ENCODE results near the gene GNA14. TPM values are rescaled to one million over a fixed set of nuclear protein-coding genes. Genes with fewer than 3 reads are reported as not detected.

GNA14 gene
- total RNA-seq, 4 donors from 2014 or later = 3.9 to 12.4 (median 8.9) TPM

DNA sequence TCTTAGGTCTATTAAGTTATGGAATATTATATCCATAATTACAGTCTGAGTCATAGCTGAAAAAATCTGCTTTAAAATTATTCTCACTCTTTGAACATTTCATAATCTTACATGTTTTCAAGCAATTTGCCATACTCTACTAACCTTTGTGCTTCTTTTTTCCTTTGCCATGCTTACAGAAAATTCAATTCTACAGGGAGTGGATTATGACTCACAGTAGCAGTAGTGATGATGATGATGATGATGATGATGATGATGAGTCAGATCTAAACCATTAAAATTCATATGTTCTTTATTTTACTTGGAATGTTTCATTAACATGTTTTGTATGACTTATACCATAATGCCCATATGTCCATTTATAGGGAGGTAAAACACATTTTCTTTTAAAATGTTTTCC lies 263.7 kb downstream of the GNA14 start:
- Histone ChIP-seq H3K27me3 (no peaks in the 10 kb centered on the region), H3K36me3 (peaks cover 0 to 7% (median 0%) of the 10 kb centered on the region in 3 donors), H3K27ac (no peak overlapping the region), H3K4me3 (no peak overlapping the region), H3K4me1 (no peaks in the 10 kb centered on the region), H3K9me3 (no peaks in the 10 kb centered on the region)
- DNase-seq = no peak
- no peak for TF ChIP-seq POLR2A (IDR thresholded peaks at IDR 0.05)
- TF ChIP-seq, protein P1, sequence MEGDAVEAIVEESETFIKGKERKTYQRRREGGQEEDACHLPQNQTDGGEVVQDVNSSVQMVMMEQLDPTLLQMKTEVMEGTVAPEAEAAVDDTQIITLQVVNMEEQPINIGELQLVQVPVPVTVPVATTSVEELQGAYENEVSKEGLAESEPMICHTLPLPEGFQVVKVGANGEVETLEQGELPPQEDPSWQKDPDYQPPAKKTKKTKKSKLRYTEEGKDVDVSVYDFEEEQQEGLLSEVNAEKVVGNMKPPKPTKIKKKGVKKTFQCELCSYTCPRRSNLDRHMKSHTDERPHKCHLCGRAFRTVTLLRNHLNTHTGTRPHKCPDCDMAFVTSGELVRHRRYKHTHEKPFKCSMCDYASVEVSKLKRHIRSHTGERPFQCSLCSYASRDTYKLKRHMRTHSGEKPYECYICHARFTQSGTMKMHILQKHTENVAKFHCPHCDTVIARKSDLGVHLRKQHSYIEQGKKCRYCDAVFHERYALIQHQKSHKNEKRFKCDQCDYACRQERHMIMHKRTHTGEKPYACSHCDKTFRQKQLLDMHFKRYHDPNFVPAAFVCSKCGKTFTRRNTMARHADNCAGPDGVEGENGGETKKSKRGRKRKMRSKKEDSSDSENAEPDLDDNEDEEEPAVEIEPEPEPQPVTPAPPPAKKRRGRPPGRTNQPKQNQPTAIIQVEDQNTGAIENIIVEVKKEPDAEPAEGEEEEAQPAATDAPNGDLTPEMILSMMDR (IDR thresholded peaks at IDR 0.05) = no peak

DNA sequence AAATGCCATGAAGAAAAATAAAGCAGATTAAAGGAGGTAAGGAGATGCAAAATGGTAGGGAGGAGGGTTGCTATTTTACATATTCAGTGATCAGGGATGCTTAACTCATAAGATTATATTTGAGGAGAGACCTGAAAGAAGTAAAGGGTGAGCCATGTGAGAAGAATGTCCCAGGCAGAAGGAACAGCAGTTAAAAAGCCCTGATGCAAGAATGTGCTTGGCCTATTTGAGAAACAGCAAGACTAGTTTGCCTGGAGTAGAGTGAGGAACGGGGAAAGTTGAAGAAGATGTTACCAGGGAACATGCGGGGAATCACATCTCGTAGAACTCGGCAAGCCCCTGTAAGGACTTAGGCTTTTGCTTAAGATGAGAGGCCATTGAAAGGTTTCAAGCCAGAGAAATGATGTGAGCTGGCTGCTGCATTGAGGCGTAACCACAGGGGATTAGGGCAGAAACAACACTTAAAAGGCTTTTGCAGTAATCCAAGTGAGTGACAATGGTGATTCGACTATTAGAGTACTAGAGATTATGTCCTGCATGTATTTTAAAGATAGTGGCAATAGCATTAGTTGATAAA lies 272.1 kb downstream of the GNA14 start:
- DNase-seq = no peak
- no peak for TF ChIP-seq POLR2A (IDR thresholded peaks at IDR 0.05)
- TF ChIP-seq, protein P1 (IDR thresholded peaks at IDR 0.05) = no peak

DNA sequence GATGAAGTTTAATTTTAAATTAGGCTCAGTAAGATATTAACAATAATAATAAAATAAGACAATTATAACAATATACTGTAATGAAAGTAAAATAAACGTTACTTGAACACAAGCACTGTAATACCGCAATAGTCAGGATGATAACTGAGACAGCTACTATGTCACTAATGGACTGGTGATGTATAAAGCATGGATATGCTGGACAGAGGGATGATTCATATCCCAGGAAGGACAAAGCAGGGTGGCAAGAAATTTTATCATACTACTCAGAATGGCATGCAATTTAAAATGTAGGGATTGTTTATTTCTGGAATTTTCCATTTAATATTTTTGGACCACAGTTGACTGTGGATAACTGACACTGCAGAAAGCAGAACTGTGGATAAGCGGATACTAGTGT lies 273.9 kb downstream of the GNA14 start:
- no peak overlapping the region for H3K4me3 ChIP-seq
- H3K36me3 ChIP-seq = peaks cover 0 to 23% (median 0%) of the 10 kb centered on the region in 3 donors
- TF ChIP-seq POLR2A (IDR thresholded peaks at IDR 0.05) = no peak
- TF ChIP-seq, protein P1 (IDR thresholded peaks at IDR 0.05) = no peak
- no peak for DNase-seq
- no peaks in the 10 kb centered on the region for H3K27me3 ChIP-seq
- H3K9me3 ChIP-seq = no peaks in the 10 kb centered on the region
- no peak overlapping the region for H3K27ac ChIP-seq
- H3K4me1 ChIP-seq = no peaks in the 10 kb centered on the region

More for the DNA sequence above, 272.1 kb downstream of the GNA14 start:
- Histone ChIP-seq H3K36me3 (peaks cover 0 to 5% (median 0%) of the 10 kb centered on the region in 3 donors), H3K9me3 (no peaks in the 10 kb centered on the region), H3K4me3 (no peak overlapping the region), H3K4me1 (no peaks in the 10 kb centered on the region), H3K27ac (no peak overlapping the region), H3K27me3 (no peaks in the 10 kb centered on the region)

Small RNA genes lying within 50 kb of the gene (small RNA-seq; reads per million reads assigned to genes)
- 0 reads per million in 2 donors for gene RNU6-1303P

Measured in Peyer's patch (tissue), 4 donors.